ENCODE measurements around the gene VPS33A.
A peak's percentile ranks its signal among the peaks of the same experiment; 100 is the strongest.
"Not testable (repeated sequence)": the region's sequence is repeated elsewhere in the genome, so short reads cannot be mapped to it uniquely, and the experiment has no call there.

Gene VPS33A

GRCh38 chr12:122203301-122204166 lies 62.8 kb downstream of the VPS33A start, which contains the start of gene B3GNT4:
Gene B3GNT4, plus strand, starts transcription at chr12:122203709. Its CDS starts 910 bp downstream, at chr12:122204619.
- peak in 1 of 2 experiments; percentile 19 for DNase-seq

GRCh38 chr12:122202811-122203210 lies 63.5 kb downstream of the VPS33A start:
- DNase-seq = not testable (repeated sequence)

GRCh38 chr12:122202017-122202416 lies 64.3 kb downstream of the VPS33A start:
- no peak for DNase-seq

GRCh38 chr12:122201381-122201780 lies 64.9 kb downstream of the VPS33A start:
- DNase-seq = no peak

- no peak for DNase-seq
These were observed 65.6 kb downstream of the VPS33A start for GRCh38 chr12:122200541-122201175.

GRCh38 chr12:122199484-122200355 lies 66.6 kb downstream of the VPS33A start:
- no peak for DNase-seq

GRCh38 chr12:122197612-122197966 lies 68.7 kb downstream of the VPS33A start:
- no peak for DNase-seq

- no peak for DNase-seq
These were observed 70.9 kb downstream of the VPS33A start for GRCh38 chr12:122195405-122195804.

GRCh38 chr12:122194804-122195203 lies 71.5 kb downstream of the VPS33A start:
- DNase-seq = no peak

- DNase-seq = no peak
These were observed 73.9 kb downstream of the VPS33A start for GRCh38 chr12:122192441-122192840.

- DNase-seq = no peak
These were observed 75.2 kb downstream of the VPS33A start for GRCh38 chr12:122190842-122191668.

GRCh38 chr12:122189626-122190475 lies 76.4 kb downstream of the VPS33A start:
- DNase-seq = no peak

GRCh38 chr12:122187466-122187865 lies 78.8 kb downstream of the VPS33A start:
- DNase-seq = no peak

GRCh38 chr12:122185494-122186082 lies 80.7 kb downstream of the VPS33A start:
- no peak for DNase-seq

GRCh38 chr12:122185079-122185478 lies 81.2 kb downstream of the VPS33A start:
- DNase-seq = no peak

- no peak for DNase-seq
These were observed 81.8 kb downstream of the VPS33A start for GRCh38 chr12:122184517-122184916.

GRCh38 chr12:122183588-122183940 lies 82.7 kb downstream of the VPS33A start:
- no peak for DNase-seq

- no peak for DNase-seq
These were observed 83.3 kb downstream of the VPS33A start, which contains the start of gene LRRC43 for GRCh38 chr12:122182887-122183587. Gene LRRC43, plus strand, starts transcription at chr12:122183123. Its CDS starts 22 bp downstream, at chr12:122183145.
